ENCODE results near the gene TTC38. TPM values are rescaled to one million over a fixed set of nuclear protein-coding genes. Genes with fewer than 3 reads are reported as not detected.

The TTC38 gene
- total RNA-seq, 1 experiment from 2014 or later: 31.5 TPM

DNA sequence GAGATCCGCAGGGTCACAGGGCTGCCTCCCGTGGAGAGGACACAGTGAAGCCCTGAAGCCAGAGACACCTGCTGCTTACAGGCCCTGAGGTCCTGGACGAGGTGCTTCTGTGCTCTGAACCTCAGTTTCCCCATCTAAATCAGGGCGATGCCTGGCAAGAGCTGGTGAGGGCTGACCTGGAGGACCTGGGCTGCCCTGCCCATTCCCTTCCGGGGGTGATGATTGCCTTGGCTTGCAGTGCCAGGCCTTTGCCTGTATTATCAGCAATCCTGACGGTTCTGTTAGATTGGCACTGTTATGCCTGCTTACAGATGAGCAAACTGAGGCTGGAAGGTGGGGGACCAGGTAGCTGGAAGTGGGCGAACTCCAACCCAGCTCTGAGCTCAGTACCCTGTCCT is 21.0 kb downstream of the TTC38 start:
- Mint-ChIP-seq H3K36me3 (ENCODE audit: insufficient read depth in 1 of 3, low read depth in 3 of 3) (peaks cover 10 to 43% (median 40%) of the 10 kb centered on the region in 3 experiments; a peak in 6 of 7 replicates), H3K27me3 (ENCODE audit: low read depth) (no peaks in the 10 kb centered on the region; the same call in 1 of the 2 replicates), H3K4me3 (no peak overlapping the region), H3K9me3 (no peaks in the 10 kb centered on the region), H3K27ac (no peak overlapping the region), H3K4me1 (no peaks in the 10 kb centered on the region)
- H4K8ac ChIP-seq (replicated peaks; ENCODE audit: insufficient read length, low read depth, low read length): no peak overlapping the region
- H3K27ac ChIP-seq (ENCODE audit: insufficient read length, low read depth, low read length): no peak overlapping the region
- no peak overlapping the region for H3K4me2 ChIP-seq (ENCODE audit: insufficient read depth, insufficient read length, low read length)
- no peak overlapping the region for H2BK12ac ChIP-seq (ENCODE audit: insufficient read length, low read depth, low read length)
- H3K23ac ChIP-seq (ENCODE audit: insufficient read length, low read depth, low read length): no peak overlapping the region
- no peak overlapping the region for H3K9ac ChIP-seq (ENCODE audit: extremely low read depth, insufficient read length, low read length)
- no peak overlapping the region for H3T11ph ChIP-seq (ENCODE audit: low read length)
- no peaks in the 10 kb centered on the region for H3K27me3 ChIP-seq (ENCODE audit: insufficient read depth, low read length)
- no CpG with 5 or more reads among the region's 7 CpGs for WGBS (ENCODE audit: extremely low coverage, insufficient read length, low lambda C conversion rate)
- no peak overlapping the region for H2BK120ac ChIP-seq (ENCODE audit: low read depth, low read length, poor library complexity, severe bottlenecking)
- no peaks in the 10 kb centered on the region for H3K4me1 ChIP-seq (ENCODE audit: insufficient read depth, low read length)
- H3K56ac ChIP-seq (ENCODE audit: insufficient read length, low read depth, low read length): no peak overlapping the region
- H3K14ac ChIP-seq (ENCODE audit: insufficient read depth, low read length): no peak overlapping the region
- H3K79me2 ChIP-seq (ENCODE audit: insufficient read depth, low read length): no peaks in the 10 kb centered on the region
- no peak for DNase-seq
- no peak overlapping the region for H4K5ac ChIP-seq (ENCODE audit: insufficient read length, low read depth, low read length)
- H2AFZ ChIP-seq (ENCODE audit: low read length): no peak overlapping the region
- no peak overlapping the region for H2AK5ac ChIP-seq (ENCODE audit: insufficient read length, low read length)
- H4K91ac ChIP-seq (ENCODE audit: insufficient read length, low read depth, low read length): no peak overlapping the region
- no peak overlapping the region for H3K18ac ChIP-seq (ENCODE audit: insufficient read length, low read depth, low read length)
- H3K79me1 ChIP-seq (ENCODE audit: insufficient read depth, low read depth, low read length, poor library complexity, severe bottlenecking): no peaks in the 10 kb centered on the region
- H2BK15ac ChIP-seq (ENCODE audit: low read depth, low read length): no peak overlapping the region
- TF ChIP-seq, protein P1, sequence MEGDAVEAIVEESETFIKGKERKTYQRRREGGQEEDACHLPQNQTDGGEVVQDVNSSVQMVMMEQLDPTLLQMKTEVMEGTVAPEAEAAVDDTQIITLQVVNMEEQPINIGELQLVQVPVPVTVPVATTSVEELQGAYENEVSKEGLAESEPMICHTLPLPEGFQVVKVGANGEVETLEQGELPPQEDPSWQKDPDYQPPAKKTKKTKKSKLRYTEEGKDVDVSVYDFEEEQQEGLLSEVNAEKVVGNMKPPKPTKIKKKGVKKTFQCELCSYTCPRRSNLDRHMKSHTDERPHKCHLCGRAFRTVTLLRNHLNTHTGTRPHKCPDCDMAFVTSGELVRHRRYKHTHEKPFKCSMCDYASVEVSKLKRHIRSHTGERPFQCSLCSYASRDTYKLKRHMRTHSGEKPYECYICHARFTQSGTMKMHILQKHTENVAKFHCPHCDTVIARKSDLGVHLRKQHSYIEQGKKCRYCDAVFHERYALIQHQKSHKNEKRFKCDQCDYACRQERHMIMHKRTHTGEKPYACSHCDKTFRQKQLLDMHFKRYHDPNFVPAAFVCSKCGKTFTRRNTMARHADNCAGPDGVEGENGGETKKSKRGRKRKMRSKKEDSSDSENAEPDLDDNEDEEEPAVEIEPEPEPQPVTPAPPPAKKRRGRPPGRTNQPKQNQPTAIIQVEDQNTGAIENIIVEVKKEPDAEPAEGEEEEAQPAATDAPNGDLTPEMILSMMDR (conservative IDR thresholded peaks at IDR 0.05): no peak
- H3K4ac ChIP-seq (ENCODE audit: low read depth, low read length): no peak overlapping the region
- H2BK5ac ChIP-seq (ENCODE audit: insufficient read length, low read length): no peak overlapping the region
- no peak overlapping the region for H2BK20ac ChIP-seq (ENCODE audit: low read depth, low read length, poor library complexity, severe bottlenecking)
- no peaks in the 10 kb centered on the region for H4K20me1 ChIP-seq (ENCODE audit: control insufficient read depth, insufficient read depth, insufficient read length)
- H3K23me2 ChIP-seq (ENCODE audit: insufficient read length, low read depth, low read length, poor library complexity, severe bottlenecking): no peaks in the 10 kb centered on the region
- H3K9me3 ChIP-seq (ENCODE audit: control insufficient read depth, low read depth, low read length): no peaks in the 10 kb centered on the region

Data from H9 (cell line).